HTERT RPE-1 (cell line): Measurements from ENCODE around the gene ZFAND3.
"Not testable (repeated sequence)": the region's sequence is repeated elsewhere in the genome, so short reads cannot be mapped to it uniquely, and the experiment has no call there.

Experiments used
- in situ Hi-C: fragments of 300-500 bp; cut with MboI; formaldehyde crosslinking; loops from 4 replicates; pipeline ENCODE4 v1.14.3; 2020; ENCODE audit warnings: low sequenced_read_pairs

ZFAND3 gene

GRCh38 chr6:37862992-37863391, 43.5 kb downstream of the ZFAND3 start:
- in situ Hi-C loops: no loop called here

GRCh38 chr6:37864250-37864649, 44.7 kb downstream of the ZFAND3 start:
- in situ Hi-C loops: no loop called here

- in situ Hi-C loops: no loop called here
Observed at GRCh38 chr6:37865504-37865903, 46.0 kb downstream of the ZFAND3 start.

GRCh38 chr6:37866590-37867507, 47.3 kb downstream of the ZFAND3 start:
- in situ Hi-C loops: no loop called here

GRCh38 chr6:37867756-37868446, 48.4 kb downstream of the ZFAND3 start:
- in situ Hi-C loops: no loop called here

- in situ Hi-C loops: no loop called here
Observed at GRCh38 chr6:37868447-37868825, 48.9 kb downstream of the ZFAND3 start.

GRCh38 chr6:37871616-37872372, 52.3 kb downstream of the ZFAND3 start:
- in situ Hi-C loops: no loop called here

GRCh38 chr6:37872373-37872745, 52.8 kb downstream of the ZFAND3 start:
- in situ Hi-C loops: no loop called here

- in situ Hi-C loops: no loop called here
Observed at GRCh38 chr6:37874726-37875125, 55.2 kb downstream of the ZFAND3 start.

- in situ Hi-C loops: no loop called here
Observed at GRCh38 chr6:37875561-37876309, 56.2 kb downstream of the ZFAND3 start.

GRCh38 chr6:37876843-37877242, 57.3 kb downstream of the ZFAND3 start:
- in situ Hi-C loops: no loop called here

- in situ Hi-C loops: no loop called here
Observed at GRCh38 chr6:37877373-37878149, 58.0 kb downstream of the ZFAND3 start.

- in situ Hi-C loops: no loop called here
Observed at GRCh38 chr6:37878150-37878710, 58.7 kb downstream of the ZFAND3 start.

GRCh38 chr6:37880602-37881001, 61.1 kb downstream of the ZFAND3 start:
- in situ Hi-C loops: not testable (repeated sequence)

- in situ Hi-C loops: no loop called here
Observed at GRCh38 chr6:37882292-37882691, 62.8 kb downstream of the ZFAND3 start.

- in situ Hi-C loops: no loop called here
Observed at GRCh38 chr6:37882724-37883413, 63.3 kb downstream of the ZFAND3 start.

- in situ Hi-C loops: no loop called here
Observed at GRCh38 chr6:37884548-37884947, 65.0 kb downstream of the ZFAND3 start.

GRCh38 chr6:37889051-37889450, 69.5 kb downstream of the ZFAND3 start:
- in situ Hi-C loops: no loop called here

GRCh38 chr6:37889486-37889885, 70.0 kb downstream of the ZFAND3 start:
- in situ Hi-C loops: no loop called here
